Middle frontal gyrus (tissue), 1 donor: Measurements from ENCODE around the gene UBXN11.

Source experiments
- DNase-seq: peaks from one replicate; pipeline ENCODE4 v3.0.0-alpha.2; 2015; ENCODE audit warnings: low spot score; ENCODE audit errors: extremely low spot score

The UBXN11 gene, protein sequence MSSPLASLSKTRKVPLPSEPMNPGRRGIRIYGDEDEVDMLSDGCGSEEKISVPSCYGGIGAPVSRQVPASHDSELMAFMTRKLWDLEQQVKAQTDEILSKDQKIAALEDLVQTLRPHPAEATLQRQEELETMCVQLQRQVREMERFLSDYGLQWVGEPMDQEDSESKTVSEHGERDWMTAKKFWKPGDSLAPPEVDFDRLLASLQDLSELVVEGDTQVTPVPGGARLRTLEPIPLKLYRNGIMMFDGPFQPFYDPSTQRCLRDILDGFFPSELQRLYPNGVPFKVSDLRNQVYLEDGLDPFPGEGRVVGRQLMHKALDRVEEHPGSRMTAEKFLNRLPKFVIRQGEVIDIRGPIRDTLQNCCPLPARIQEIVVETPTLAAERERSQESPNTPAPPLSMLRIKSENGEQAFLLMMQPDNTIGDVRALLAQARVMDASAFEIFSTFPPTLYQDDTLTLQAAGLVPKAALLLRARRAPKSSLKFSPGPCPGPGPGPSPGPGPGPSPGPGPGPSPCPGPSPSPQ

DNA sequence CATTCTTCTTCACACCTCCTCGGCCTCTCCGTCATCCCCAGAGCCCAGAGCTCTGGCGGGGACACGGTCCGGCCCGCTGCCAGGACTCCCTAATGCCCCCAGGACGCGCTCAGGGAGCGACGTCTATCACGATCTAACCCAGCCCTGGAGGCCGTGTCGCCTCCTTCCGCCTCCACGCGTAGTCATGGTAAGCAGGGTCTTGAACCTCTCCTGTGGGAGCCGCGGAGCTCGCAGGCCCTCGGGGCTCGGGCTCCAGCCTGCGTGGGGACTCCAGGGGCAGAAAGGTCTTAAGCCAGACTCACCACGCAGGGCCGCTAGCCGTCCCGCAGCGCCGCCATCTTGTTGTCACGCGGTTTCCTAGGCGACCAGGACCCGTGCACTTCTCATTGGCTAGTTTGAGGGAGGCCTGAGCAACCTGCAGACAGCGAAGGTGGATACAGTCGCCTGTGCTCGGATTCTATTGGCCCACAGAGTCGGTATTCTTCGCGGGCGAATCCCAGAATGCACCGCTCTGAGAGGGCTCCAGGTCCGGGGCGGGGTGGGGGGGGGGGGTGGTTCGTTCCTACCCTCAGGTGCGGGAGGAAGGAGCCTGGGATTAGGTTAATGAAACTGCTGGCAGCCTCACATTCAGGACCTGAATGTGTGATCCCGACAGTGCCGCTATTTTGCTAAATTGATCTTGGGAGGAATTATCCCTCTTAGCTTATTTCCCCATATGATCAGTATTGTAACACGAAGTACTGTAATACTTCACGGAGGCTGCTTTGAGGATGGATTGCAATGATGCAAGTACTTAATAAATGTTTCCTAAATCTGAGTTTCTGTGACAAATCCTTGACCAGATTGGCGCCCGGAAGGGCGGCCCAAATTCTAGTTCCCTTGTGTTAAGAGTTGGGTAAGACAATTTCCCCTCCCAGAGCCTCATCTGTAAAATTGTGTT, at the start of gene UBXN11:
UBXN11 (minus strand) TSS at position 347 of the 940 bp plus-strand sequence. CDS start 3,753 bp downstream, outside the sequence.
- peak; percentile 75 for DNase-seq

DNA sequence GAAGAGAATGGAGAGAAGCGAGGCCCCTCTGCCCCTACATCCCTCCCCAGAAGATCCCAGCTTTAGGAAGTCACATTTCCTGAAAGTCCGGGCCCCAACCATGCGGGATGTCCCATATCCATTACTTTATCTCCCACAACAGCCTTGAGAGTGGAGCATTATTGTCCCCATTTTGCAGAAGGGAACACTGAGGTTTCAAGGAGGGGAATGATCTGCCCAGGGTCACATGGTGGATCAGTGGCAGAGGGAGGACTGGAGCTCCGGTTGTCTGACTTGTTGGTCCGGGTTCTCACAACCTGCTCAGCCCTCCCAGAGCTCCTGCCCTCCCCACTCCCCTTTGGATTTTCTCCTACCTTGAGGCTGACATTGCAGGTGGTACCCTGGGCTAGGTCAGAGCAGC, 49.7 kb upstream of the UBXN11 start:
- DNase-seq, result no peak

DNA sequence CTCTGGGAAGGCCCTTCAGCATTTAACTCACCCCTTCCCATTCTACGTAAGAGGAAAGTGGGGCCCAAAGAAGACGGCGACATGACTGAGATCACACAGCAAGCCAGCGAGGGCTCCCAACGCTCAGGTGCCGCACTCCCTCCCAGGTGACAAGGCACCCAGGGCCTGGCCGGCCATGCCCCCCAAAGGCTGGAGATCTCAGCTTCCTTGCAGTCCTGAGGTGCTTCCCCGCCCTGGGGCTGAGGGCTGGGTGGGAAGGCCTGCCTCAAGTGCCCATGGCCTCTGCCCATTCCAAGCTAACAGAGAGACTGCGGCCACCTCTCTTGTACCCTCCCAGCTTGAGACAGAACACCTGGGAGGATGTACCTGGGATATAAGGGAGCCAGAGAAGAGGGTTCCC, 48.5 kb upstream of the UBXN11 start:
- no peak for DNase-seq

DNA sequence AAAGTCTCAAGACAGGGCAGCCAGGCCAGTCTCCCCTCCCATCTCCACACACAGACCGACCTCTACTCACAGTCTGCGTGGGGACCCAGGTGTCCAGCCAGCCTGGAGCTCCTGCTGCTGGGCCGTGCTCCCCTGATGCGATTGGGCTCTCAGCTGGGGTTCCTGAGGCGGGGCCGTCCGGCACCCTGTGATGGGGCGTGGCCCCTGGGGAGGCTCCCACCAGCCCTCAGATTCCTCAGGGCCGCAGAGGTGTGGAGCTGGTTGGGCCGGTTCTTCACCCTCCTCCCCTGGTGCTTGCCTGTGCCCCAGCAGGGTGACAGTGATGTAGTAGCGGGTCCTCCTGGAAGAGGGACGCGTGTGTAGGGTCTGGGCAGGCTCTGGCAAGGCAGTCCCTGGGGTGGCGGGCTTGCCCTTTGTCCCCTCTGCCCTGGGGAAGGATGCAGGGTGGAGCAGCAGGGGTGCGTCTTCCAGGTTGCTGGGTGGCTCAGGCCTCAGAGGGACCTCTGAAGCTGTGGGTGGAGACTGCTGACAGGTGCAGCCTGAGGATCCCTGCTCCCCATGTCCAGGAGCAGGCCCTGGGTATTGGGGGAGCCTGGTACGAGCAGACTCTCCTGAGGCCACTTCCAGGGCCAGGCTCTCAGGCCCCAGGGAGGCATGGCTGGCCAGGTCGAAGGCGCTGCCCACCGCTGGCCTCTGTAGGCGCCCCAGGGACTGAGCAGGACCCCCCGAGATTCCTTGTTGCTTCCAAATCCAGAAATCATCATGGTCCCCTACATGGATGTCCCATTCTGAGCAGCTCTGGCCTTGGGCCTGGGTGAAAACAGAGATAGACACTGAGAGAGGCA, 47.8 kb upstream of the UBXN11 start, which contains the start of gene CRYBG2:
CRYBG2 (minus strand) TSS at position 155 of the 845 bp plus-strand sequence. CDS start 7,473 bp downstream, outside the sequence.
- DNase-seq, result no peak

DNA sequence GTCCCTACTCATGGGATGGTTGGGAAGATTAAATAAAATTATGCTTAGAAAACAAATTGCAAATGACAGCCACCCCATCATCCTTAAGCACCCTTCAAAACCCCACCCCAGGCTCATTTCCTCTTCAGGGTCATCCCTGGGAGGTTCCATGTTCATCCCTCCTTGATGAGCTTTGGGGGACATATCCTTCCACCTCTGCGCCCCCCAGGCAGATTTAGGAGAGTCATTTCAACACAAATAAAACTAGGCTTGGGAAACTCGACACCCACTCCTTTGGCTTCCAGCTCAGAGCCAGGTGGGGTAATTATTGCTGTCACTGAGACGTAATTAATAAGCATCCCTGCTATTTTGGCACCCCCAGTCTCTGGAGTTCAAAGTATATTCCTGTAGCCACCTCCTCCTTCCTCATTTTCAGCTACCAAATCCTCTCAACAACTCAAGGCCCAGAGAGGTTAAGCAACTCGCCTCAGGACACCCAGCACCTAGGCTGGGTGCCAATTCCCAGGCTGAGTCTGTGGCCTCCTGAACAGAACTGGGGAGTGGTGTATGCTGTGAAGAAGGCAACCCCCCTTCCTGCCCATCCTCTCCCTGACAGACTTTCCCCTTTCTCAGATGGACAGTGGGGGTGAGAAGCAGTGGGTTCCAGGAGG, 46.9 kb upstream of the UBXN11 start:
- DNase-seq, result no peak

DNA sequence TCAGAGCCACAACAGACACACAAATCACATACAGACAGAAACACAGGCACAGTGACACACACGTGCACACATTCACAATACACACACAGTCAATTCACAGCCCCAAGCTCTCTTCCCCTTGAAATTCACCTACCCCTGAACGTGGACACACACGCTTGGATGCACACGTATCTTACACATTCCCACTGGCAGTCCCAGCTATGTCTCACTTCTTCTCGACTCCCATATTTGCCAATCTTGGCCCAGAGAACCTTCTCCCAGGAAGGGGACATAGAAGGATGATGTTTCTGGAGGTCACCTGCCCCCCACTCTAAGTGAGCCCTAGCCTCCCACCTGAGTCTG, 45.9 kb upstream of the UBXN11 start:
- DNase-seq, result no peak

DNA sequence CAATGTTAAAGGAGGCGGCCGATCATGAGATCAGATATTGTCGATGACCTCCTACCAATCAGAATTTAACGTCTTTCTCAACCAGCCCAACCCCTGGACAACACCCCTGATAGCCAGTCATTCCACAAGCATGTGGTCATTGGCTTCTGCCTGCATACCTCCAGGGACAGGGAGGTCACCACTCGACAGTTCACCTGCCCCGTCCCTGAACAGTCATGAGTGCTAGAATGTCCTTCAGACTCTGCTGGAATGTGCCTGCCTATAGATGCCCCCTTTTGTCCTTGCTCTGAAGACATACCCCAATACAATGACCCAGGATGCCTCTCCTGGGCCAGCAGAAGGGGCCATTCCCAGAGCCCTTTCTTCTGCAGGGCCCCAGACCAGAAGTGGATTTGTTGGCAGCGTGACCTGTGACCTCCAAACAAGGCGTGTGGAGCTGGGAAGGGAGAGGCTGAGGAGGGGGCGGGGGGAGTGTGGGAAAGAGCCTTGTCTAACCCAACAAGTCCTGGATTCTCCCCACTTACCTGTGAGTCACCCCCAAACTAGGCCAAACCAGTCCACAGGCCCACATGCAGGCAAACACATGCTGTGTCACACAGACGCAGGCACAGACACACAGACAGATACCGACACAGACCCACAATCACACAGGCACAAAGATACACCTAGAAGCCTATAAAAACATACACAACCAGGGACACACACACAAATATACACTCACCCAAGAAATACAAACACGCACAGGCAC, 45.3 kb upstream of the UBXN11 start:
- no peak for DNase-seq

DNA sequence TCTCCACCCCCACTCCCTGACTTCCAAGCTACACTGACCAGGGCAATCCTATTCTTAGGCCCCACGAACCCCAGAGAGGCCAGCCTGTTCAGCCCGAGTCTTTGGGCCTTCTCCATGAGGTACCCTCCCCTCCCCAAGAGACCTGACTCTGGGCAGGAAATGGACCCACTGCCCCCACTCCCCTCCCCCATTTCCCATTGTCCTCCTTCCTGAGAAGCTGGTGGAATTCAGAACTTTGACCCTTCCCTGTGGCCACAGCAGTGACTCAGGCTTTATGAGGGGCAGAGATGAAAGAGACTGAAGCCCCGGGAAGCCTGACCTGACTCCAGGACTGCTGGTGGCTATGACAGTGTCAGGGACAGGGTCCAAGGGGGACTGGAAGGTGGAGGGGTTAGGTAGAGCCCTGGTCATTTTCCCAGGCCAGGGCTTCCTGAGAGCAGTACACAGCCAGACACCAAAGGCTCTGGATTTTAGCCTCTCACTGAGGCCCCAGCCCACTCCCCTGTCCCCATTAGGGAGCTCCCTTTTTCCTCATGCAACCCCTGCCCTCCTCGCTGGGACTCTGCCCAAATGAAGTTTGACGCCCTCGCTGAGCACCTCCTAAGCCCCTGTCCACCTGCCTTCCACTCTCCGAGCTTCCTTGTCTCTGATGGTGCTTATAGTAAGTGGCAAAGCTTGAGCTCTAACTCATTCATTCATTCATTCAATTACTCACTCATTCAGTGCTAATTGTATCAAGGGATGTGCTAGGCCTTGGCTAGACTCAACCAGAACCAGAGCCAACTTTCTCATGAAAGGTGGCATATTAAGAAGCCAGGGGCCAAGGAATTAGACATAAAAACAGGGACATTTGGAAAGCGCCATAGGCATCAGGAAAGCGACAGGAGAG, 44.5 kb upstream of the UBXN11 start:
- no peak for DNase-seq

DNA sequence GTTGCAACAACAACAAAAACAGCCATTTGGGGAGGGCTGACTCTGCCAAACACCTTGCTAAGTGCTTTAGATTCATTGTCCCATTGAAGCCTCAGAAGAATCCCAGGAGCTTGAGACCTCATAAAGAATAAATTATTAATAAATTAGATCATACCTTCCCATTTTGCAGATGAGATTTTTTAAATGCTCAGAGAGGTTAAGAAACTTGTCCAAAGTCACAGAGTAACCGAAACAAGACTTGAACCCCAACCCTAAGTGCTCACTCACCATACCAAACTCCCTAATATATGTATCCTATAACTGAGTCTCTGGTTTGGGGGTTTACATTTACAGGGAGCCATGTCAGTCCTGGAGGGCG, 43.9 kb upstream of the UBXN11 start:
- no peak for DNase-seq

DNA sequence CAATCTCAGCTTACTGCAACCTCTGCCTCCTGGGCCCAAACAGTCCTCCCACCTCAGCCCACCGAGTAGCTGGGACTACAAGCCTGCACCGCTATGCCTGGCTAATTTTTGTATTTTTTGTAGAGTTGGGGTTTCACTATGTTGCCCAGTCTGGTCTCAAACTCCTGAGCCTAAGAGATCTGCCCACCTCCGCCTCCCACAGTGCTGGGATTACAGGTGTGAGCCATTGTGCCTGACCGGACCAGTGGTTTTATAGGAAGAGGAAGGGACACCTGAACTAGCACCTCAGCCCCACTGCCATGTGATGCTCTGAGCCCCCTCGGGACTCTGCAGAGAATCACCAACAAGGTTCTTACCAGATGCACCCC, 43.4 kb upstream of the UBXN11 start:
- DNase-seq, result no peak

DNA sequence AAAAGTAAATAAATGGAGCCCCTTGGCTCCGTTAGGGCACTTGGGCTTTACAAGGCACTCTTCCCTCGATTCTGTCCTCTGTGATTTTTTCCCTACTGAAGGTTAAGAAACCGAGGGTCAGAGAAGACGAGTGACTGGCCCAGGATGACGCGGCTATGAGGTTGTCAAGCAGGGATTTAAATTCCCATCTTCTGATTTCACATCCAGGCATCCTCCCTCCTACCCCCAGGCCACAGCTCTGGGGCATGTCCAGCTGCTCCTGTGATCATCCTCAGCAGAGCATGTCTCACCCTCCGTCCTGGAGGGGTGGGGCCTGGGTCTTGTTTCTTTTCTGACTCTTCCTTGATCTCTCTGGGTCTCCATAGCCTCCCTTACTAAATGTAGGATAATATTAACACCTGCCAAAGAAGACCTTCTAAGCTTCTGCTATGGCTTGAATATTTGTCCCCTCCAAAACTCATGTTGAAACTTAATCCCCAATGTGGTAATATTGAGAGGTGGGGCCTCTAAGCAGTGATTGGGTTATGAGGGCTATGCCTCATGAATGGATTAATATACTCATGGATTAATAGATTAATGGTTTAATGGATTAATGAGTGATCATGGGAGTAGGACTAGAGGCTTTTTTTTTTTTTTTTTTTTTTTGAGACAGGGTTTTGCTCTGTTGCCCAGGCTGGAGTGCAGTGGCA, 42.9 kb upstream of the UBXN11 start:
- no peak for DNase-seq

DNA sequence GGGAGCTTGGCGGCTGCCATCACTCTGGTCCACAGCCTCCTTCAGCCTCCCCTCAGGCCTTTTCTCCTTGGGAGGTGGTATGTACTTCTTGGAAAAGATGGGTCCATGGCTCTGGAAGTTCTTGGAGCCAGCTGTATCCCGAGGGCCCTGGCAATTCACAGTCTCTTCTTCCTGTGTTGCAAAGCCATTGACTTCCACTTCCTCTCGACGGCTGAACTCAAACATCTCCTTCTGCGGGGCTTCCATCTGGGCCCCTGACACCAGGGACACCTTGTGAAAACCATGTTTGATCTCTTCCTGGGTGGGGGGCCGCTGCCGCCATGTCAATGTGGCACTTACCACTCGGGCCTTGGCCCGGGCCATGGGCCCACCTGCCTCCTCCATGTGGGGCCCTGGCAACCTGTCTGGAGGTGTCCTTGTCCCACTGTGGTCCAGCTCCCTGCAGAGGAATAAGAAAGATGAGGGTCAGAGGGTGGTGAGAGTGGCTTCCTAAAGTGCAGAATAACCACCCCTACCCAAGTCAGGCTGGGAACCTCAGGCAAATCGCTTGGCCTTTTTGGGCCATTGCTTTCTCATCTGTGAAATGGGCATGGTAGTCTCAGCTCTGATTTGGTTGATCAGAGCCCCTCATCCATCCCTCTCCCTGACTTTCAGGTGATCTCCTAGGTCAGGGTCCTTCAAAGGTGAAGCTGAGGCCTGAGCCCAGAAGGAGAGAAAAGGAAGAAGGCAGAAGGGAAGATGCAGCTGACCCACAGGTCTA, 40.0 kb upstream of the UBXN11 start:
- no peak for DNase-seq

DNA sequence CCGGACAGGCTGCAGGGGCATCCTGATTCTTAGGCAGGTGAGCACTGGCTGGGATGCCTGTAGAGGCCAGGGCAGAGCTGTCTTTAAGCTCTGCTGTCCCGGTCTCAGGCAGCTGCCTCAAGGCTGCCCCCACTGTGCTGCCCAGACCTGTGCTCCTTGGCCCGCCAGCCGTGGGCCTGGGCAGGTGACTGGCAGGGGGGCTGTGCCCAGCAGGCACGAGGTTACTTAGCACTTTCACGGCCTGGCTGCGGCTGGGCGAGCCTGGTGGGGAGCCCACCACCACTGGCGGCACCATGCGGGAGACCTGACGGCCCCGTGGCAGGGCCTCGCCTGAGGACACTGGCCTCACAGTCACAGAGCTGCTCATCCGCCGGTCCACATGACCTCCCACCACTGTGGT, 39.3 kb upstream of the UBXN11 start:
- DNase-seq, result no peak

DNA sequence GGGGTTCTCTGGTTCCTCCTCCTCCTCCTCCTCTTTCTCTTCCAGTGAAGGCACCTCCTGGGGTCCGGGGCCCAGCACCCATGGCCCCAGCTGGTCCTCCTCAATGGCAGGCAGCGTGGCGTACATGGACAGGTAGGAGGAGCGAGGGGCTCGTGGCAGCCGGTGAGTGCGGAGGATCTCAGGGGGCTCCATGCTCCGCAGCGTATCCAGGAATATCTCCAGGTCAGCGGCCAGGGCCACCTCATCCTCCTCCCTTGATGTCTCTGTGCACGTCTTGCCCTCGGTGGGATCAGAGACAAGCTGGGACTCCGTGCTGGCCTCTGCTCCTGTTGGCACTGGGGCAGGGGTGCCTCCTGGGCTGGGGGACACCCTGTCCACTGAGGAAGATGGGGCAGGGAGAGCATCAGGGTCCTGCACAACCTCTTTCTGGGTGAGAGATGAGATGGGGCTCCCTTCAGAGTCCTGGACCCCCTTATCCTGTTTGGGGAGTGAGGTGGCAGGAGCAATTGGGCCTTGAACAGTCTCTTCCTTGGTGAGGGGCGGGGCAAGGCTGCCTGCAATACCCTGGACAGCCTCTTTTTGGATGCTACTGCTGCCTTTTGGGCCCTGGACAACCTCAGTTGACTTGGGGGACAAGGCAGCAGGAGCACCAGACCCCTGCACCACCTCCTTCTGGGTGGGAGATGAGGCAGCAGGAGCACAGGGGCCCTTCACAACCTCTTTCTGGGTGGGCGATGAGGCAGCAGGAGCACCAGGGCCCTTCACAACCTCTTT, 37.9 kb upstream of the UBXN11 start:
- DNase-seq, result no peak

DNA sequence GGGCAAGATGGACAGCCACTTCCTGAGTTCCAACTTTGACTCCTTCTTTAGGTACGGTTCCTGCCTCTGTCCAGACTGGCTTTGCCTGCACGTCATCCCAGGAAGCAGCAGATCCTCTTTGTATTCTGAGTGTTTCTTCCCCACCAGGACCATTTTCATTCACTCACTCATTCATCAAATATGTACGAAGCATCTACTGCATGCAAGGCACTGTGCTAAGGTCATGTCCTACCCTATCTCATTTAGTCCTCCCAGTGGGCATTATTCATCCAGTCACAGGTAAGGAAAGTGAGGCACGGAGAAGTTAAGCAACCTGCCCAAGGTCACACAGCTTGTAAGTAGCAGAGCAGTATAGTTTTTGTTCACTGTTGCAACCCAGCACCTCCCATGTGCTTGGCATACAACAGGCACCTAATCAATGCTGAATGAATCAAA, 33.6 kb upstream of the UBXN11 start:
- DNase-seq, result no peak

DNA sequence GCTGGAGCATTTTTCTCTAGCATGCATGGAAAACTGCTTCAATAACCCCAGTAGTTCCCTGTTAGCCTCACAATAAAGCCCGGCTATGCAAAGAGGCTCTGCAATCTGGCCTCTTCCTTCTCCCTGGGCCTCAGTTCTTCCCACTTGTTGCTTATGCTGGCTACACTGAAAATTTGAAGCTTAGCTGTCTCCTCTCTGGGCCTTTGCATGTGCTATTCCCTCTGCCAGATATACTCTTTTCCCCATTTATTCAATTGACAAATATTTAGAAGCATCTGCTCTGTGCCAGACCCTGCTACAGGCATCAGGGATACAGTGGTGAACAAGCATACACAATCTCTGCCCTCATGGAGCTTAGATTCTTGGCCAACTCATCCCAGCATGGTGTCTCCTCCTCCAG, 32.2 kb upstream of the UBXN11 start:
- DNase-seq, result no peak

DNA sequence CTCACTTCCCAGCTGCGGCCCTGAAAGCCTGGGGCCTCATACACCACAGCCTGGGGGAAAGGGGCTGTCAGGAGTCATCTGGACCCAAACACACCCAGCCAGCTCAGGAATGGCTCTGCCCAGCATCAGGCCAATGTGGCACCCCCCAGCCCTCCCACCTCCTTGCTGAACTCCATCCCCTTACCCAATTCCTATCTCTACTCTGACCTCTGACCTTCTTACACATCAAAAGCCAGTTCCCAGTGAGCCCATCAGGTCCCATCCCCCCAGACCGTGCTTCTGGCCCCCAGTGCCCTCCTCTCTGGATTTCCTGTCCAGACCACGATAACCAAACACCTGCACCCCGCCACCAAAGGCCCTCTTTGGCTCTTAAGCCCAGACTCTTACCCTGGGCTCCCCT, 31.2 kb upstream of the UBXN11 start:
- no peak for DNase-seq
